CD1c-positive myeloid dendritic cell (primary cell): ENCODE results near the gene FRMPD1.

Source experiments
- DNase-seq: peaks from one replicate; pipeline ENCODE4 v3.0.0-alpha.2; 2016; ENCODE audit errors: extremely low spot score

Gene FRMPD1

DNA sequence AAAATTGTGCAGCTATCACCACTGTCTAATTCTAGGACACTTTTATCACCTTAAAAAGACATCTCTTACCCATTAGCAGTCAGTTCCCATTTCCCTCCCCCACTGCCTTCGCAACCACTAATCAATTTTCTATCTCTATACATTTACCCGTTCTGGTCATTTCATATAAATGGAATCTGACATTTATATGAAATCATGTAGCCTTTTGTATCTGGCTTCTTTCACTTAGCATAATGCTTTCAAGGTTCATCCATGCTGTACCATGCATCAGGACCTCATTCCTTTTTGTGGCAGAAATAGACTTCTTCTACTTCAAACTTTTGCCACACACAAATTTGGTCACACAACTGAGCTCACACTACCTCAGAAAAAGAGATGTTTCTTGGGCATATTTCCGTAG, 32.2 kb downstream of the FRMPD1 start:
- DNase-seq: no peak

DNA sequence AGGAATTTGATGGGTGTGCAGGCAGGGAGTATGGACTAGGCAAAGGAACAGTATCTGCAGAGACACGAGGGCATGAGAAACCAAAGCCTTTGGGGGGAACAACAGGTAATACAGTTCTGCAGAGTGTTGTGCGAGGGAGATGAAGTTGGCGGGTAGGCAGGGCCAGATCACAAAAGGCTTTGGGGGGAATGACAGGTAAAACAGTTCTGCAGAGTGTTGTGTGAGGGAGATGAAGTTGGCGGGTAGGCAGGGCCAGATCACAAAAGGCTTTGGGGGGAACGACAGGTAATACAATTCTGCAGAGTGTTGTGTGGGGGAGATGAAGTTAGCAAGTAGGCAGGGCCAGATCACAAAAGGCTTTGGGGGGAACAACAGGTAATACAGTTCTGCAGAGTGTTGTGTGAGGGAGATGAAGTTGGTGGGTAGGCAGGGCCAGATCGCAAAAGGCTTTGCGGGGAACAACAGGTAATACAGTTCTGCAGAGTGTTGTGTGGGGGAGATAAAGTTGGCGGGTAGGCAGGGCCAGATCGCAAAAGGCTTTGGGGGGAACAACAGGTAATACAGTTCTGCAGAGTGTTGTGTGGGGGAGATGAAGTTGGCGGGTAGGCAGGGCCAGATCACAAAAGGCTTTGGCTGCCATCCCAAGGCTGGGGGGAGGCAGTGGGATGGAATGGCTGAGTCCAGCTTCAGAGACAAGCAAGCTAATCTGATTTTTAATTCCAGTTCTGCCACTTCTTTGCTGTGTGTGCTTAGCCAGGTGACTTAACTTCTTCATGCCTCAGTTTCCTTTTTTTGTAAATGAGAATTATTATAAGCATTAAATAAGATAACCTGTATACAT, 33.0 kb downstream of the FRMPD1 start:
- DNase-seq: no peak

DNA sequence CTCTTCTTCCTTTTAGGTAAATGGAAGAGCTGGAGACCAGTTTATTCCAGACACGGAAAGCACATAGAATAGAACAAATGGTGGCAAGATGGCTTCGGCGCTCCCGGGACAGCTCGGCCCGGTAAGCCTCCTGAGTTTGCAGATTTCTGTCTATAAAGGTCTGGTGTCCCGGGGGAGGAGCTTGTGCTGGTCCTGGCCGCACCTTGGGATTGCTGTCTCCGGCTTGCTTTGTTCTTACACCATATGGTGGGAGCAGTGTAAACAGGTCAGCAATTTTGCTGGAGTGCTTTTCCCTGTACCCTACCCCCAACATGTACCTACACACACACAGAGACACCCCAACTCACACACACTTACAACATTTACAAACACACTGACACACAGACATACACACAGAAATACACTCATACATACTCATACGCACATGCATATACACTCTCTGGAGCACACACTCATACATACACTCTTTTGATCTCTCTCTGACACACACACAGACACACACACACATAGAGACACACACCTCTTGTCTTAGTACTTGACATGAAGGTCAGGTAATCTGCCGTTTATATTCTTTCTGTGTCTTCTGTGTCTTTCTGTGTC, 42.0 kb downstream of the FRMPD1 start:
- DNase-seq: no peak

DNA sequence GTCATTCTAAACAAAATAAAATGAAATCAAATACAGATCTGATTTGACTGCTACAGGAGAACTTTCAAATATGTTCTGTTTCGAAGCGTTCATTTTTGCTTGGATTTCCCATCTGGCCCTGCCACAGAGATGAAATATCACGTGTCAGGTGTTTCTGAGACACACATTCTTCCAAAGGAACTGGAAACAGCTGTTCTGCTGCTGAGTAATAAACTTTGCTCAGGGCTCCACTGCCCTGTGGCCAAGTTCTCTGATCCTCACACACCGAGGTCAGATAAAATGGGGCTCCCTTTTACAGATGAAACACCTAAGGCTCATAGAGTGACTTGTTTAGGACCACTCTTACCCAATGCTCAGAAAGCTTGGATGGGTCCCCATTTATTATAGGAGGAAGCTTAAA, 42.5 kb downstream of the FRMPD1 start:
- no peak for DNase-seq

DNA sequence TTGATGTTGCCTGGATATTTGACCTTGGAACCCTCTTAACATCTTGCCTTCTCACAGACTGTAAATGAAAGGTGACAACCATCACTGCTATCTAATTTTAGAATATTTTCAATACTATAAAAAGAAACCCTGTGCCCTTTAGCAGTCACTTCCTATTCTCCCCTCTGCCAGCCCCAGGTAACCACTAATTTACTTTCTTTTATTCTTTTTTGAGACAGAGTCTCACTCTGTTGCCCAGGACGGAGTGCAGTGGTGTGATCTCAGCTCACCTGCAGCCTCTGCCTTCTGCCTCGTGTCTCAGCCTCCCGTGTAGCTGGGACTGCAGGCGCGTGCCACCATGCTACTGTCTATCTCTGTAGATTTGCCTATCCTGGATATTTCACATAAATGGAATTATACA, 43.6 kb downstream of the FRMPD1 start:
- no peak for DNase-seq

DNA sequence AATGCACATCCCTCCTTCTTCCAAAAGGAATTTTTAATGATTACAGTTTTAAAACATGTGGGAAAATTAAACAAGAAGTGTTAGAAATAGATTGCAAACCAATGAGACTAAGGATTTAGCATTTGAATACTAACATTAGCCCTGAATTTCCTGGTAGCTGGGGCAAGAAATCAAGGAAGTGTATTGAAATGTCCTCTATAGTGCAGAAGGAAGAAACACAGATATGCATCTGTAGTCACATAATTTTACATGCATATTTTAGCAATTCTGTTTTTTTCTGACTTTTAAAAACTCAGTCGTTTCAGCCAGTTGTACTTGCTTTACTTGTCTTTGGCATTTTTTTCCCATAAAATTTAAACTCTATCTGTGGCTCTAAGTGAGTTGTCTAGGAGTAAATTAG, 45.8 kb downstream of the FRMPD1 start:
- no peak for DNase-seq

DNA sequence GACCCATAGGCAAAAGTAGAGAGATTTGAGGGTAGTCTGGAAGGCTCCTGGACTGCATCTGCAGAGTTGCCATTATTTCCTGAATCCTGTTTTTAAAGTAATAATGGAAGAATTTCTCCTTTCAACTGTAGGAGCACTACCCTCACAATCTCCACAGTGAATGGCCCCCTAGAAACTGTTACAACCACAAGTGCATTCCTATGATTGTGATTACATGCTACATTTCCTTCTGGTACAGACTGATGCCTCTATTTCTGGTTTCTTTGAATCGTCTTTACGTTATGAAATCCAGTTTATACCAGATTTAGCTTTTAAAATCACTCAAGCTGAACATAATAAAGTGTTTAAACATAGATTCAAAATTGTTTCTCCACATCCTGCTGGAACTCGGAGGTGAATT, 49.4 kb downstream of the FRMPD1 start:
- DNase-seq: no peak

DNA sequence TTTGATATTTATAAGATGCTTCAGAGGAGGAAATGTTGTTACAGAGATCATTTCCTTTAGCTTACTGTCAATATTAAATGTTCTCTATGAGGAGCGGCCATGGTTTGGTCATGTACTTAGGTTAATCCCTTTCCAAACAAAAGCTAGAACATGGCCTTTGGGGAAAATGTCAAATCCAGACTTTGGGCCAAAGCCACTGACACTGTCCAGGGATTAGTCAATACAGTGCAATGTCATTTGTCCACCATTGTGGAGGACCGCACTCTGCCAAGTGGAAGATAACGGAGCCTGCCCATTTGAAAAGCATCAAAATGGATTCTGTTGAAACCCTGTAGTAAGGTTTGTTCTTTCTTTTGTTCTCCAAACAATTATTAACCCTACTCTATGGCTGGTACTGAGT, 50.1 kb downstream of the FRMPD1 start:
- no peak for DNase-seq

DNA sequence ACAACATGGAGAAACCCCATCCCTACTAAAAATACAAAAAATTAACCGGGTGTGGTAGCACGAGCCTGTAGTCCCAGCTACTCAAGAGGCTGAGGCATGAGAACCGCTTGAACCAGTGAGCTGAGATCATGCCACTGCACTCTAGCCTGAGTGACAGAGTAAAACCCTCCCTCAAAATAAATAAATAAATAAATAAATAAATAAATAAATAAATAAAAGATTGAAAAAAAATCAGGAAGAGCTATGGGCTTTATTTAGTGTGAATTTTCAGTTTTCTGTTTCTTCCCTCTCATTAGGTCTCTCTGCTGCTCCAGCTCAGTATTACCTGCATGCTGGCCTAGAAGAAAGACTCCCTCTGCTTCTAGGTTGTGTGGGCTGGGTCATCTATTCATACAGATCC, 55.0 kb downstream of the FRMPD1 start:
- DNase-seq: no peak

DNA sequence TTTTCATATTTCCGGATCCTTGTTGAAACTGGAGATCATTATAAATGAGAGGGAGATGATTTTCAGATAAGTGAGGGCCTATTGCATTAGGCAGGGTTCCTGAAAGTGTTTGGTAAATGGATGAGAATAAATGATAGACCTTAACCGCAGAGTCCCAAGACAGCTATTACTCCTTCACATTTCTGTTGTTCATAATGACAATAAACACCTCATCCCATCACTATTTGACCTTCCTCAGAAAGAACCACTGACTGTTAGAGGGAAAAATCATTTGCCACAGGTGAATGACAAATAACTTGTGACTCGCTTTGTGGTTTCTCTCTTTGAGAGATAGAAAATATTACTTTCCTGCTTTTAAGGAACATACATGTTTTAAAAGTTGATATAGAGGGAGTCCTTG, 55.5 kb downstream of the FRMPD1 start:
- DNase-seq: no peak

DNA sequence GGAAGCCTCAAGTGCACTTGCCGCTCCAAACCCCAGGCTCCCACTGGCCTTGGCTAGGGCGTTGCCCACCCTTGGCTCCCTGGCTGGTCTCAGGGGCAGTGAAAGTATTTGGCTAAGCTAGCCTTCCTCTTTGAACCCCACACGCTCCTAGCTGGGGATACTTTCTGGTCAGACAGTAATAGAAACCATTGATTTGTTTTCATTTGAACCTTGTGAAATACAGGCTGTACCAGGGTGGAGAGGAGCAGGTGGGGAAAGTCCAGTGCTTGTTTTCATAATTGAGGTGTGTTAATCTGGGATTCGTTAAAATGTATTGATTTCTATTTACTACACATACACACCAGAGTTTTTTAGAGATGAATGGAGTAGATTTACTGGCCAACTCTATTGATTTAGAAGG, 57.0 kb downstream of the FRMPD1 start:
- no peak for DNase-seq

DNA sequence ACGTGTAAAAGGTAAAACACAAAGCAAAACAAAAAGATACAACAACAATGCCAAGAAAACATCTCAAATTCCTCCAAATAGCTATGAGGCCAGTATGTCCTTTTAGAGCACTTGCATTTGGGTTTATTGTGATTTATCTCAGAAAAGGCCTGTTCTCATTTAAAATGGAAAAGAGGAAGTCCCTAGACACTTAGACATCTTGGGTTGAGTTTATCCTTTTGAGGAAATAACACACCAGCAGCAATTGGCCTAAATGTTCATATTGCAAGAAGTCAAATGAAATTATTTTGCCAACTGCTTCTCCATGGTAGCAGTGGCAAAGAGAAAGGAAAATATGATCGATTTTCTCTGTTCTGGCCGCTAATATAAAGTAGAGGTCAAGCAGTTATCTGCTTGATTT, 59.3 kb downstream of the FRMPD1 start:
- no peak for DNase-seq

DNA sequence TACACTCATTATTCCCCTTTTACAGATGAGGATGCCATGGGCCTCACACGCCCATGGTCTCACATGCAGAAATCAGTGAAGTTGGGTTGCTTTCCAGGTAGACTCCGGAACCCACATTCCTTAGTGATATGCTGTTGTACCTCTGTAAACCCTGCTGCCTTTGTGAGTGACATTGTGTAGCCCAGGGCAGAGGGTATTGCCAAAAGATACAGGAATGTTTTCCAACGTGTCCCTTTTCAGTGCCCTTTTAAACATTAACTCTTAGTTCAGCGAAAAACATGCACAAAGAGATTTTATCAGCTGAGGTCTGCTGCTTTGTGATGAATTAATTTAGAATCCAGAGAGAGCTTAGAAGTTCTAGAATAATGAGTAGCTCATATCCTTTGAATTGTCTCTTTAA, 64.5 kb downstream of the FRMPD1 start:
- no peak for DNase-seq

DNA sequence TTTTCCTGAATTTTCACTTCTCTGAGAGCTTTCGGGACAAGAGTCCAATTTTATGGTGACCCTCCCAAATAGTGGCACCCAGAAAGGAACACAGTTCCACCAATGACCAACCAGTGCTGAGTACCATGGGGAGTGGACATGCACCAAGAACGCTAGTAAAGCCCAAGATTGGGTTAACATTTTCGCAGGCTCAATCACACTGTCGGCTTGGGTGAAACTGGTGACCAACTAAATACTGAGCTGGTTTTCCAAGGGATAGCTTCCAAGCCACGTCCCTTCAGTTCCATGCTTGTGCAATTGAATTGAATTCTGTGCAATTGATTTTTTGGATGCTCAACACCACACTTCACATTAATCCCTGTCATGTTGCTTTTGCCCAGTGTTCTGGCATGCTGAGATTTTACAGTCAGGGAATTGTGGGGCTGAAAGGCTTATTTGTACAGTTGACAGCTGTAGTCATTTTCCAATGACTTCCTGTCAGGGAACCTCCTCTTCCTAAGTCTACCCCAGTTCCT, 65.3 kb downstream of the FRMPD1 start:
- no peak for DNase-seq

DNA sequence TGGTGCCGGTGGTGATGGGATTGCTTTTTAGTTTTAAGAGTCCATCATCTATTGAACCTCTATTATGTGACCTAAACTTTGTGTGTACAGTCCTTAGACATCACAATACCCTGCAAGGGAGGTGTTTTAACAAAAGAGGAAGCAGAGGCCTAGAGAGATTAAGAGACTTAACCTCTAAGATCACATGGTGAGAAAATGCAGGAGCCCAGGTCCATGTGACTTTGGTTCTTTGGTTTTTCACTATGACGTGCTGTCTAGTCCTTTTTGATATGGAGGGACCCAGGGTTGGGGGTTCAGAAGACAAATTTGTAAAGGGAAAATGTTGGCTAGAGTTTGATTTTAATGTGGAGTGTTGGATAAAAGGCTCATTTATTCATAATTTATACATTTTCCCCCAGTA, 68.8 kb downstream of the FRMPD1 start:
- no peak for DNase-seq

DNA sequence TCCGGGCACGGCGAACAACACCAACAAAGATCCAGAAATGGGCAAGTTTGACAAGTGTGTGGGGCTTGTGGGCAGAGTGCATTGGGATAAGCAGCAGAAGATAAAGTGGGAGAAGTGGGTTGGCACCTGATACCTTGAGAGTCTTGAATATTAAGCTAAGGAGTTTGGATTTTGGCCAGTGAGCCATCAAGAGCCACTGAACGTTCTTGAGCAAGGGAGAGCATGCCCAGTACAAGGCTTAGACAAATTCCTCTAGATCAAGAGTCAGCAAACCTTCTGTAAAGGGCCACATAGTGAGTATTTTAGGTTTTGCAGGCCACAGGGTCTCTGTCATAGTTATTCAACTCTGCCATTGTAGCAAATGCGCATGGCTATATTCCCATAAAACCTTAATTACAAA, 76.3 kb downstream of the FRMPD1 start:
- DNase-seq: no peak

DNA sequence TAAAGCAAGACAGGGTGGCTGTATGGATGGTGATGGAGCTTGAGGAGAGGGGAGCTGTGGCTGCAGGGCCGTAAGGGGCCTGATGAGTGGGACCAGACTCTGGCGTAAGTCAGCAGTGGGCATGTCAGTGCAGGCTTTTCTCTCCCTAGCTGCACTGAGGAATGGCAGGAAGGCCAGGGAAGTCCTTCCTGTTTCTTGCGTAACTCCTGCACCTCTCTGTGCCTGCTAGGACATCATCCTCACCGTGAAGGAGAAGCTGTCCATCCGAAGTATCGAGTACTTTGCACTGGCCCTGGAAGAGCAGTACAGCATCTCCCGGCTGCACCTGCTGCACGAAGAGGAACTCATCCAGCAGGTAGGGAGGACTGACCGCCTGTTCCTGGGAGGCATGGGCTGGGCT, 78.7 kb downstream of the FRMPD1 start:
- no peak for DNase-seq

DNA sequence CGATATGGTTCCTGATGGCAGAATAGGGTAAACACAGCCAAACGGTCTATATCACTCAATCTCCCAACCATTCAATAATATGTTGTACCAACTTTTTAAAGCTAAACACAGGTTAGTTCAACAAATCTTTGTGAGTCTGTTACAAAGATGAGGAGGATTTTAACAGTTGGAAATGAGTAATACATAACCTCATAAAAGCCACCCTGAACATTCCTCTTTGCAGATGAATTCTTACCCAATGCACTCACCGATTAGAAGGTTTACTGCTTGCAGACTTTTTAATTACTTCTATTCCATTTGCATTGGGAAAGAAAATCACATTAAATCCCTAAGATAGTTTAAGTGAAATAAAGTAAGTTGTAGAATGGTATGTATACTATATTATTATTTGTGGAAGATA, 79.5 kb downstream of the FRMPD1 start:
- DNase-seq: no peak

DNA sequence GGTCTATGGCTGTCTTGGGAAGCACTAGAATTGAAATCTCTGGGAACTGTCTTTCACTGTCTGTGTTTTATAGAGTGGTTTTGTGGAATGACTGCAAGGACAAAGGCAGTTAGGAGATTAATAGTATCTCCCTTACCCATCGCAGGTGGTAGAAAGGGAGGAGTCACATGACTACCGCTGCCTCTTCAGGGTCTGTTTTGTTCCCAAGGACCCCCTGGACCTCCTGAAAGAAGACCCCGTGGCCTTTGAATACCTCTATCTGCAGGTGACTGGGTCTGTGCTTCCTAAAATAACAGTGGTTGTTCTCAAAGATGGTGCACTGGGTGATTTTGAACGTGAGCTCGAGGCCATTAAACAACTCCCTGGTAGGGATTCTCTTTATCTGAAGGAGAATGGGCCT, 80.1 kb downstream of the FRMPD1 start:
- DNase-seq: no peak

DNA sequence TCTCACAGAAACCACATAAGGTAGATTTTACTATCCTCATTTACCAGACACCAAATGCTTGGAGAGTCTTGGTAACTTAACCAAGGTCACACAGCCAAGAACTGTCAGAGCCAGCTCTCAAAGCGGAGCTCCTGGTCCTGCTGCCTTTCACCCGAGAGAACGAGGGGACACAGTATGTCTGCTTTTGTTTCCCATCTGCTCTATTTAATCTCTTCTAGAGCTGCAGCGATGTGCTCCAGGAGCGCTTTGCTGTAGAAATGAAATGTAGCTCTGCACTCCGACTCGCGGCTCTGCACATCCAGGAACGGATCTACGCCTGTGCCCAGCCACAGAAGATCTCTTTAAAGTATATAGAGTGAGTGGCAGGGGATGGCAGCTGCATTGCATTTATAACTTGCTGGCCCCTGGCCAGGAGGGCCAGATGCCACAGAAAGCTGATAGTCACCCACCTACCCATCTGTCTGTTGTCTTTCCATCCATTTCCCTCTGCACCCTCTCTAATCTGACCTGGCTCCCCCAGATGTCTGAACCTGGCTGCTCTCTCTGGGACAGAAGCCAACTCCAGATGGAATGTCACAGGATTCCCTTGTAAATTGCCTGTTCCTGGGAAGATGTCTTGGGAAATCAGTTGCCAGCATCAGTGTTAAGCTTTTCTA, 81.5 kb downstream of the FRMPD1 start:
- no peak for DNase-seq

DNA sequence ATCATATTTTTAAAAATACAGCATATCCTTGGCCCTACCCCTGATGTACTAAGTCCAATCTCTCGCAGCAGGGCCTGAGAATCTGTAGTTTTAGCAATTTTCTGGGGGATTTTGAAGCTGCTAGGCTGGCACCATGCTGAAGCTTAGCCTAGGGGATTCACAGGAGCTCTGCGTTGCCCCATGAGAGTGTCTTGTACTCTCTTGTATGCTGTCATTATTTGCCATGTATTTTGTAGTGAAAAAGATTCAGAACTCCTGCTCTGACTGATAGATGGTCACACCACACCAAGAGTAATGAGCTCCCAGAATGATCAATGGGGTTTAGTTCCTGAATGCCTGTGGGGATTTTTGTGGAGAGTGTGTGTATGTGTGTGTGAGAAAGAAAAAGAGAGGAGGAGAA, 82.2 kb downstream of the FRMPD1 start:
- no peak for DNase-seq

DNA sequence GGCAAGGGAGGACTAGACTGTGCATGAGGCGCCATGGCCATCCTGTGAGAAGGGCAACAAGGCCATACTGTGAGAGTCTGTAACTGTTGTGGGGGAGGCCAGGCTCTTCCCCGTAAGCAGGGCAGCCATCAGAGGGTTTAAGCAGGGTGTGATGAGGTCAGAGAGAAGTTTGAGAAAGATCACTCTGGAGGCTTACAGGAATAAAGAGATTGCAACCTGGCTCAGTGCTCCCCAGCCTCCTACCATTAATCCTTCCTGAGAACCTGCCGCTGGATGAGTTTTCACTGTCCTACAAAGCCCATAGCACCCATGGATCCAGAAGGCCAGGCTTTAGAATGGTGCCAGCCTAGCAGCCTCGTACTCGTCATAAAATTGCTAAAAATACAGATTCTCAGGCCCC, 88.5 kb downstream of the FRMPD1 start:
- DNase-seq: no peak

DNA sequence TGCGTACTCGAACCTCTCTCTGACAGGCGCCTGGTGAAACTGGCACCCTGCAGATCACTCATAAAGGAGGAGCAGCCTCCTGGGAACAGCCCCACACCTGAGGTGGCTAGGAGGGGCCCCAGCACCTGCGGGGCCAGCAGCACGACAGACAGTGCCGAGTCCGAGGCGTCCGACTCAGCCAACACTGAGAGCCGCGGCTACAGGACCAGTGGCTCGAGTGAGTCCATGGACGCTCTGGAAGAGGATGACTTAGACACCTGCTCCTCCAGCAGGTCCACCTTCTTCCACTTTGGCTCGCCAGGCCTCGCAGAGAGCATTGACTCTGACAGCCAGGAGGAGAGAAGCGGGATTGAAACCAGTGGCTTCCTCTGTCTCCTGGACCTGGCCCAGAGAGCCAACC, 89.4 kb downstream of the FRMPD1 start:
- DNase-seq: no peak
